CD4-positive, alpha-beta T cell treated with Interleukin-21 for 1 hour (primary cell): ENCODE data around the gene COPG2.
A peak's percentile ranks its signal among the peaks of the same experiment; 100 is the strongest.
"Not testable (repeated sequence)": the region's sequence is repeated elsewhere in the genome, so short reads cannot be mapped to it uniquely, and the experiment has no call there.

Experiments used
- DNase-seq: peaks from one replicate; pipeline ENCODE4 v3.0.0-alpha.2; 2020

The COPG2 gene, protein sequence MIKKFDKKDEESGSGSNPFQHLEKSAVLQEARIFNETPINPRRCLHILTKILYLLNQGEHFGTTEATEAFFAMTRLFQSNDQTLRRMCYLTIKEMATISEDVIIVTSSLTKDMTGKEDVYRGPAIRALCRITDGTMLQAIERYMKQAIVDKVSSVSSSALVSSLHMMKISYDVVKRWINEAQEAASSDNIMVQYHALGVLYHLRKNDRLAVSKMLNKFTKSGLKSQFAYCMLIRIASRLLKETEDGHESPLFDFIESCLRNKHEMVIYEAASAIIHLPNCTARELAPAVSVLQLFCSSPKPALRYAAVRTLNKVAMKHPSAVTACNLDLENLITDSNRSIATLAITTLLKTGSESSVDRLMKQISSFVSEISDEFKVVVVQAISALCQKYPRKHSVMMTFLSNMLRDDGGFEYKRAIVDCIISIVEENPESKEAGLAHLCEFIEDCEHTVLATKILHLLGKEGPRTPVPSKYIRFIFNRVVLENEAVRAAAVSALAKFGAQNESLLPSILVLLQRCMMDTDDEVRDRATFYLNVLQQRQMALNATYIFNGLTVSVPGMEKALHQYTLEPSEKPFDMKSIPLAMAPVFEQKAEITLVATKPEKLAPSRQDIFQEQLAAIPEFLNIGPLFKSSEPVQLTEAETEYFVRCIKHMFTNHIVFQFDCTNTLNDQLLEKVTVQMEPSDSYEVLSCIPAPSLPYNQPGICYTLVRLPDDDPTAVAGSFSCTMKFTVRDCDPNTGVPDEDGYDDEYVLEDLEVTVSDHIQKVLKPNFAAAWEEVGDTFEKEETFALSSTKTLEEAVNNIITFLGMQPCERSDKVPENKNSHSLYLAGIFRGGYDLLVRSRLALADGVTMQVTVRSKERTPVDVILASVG

GRCh38 chr7:130668258-130669084 is at the start of gene COPG2:
COPG2 (minus strand) TSS chr7:130668748; CDS start chr7:130668668, 80 bp downstream.
- DNase-seq, result peak; percentile 70

- DNase-seq, result no peak
Observed at GRCh38 chr7:130712416-130712815, 43.9 kb upstream of the COPG2 start.

- DNase-seq, result no peak
Observed at GRCh38 chr7:130708766-130709165, 40.2 kb upstream of the COPG2 start.

DNA sequence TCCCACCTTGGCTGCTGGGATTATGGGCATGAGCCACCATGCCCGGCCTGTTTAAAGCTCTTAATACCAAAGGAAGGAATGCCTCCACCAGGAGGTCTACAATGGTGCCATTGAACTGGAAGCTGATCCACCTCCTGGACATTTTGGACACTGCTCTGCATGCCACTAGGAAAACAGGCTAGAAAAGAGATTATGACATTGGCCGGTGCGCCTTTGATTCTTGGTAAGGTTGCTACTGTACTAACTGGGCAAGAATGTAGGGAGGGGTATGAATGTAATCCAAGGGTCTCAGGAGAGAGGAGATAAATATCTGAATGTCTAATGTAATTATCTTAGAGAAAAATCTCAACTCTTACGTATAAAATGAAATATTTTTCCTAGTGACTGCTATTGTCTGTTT is 39.5 kb upstream of the COPG2 start:
- no peak for DNase-seq

GRCh38 chr7:130703851-130704250 is 35.3 kb upstream of the COPG2 start:
- no peak for DNase-seq

DNA sequence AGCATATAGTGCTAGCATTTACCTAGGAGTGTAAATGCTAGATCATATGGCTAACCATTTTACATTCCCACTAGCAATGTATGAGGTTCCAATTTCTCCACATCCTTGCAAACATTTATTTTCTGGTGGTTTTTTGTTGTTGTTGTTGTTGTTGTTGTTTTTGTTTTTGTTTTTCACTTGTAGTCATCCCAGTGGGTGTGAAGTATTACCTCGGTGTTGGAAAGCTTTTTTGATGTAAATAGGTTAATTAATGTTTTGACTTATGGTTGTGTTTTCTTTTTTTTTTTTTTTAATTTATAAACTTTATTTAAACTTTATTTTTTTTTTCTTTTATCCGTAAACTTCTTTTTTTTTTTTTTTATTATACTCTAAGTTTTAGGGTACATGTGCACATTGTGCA is 33.1 kb upstream of the COPG2 start:
- DNase-seq, result no peak

DNA sequence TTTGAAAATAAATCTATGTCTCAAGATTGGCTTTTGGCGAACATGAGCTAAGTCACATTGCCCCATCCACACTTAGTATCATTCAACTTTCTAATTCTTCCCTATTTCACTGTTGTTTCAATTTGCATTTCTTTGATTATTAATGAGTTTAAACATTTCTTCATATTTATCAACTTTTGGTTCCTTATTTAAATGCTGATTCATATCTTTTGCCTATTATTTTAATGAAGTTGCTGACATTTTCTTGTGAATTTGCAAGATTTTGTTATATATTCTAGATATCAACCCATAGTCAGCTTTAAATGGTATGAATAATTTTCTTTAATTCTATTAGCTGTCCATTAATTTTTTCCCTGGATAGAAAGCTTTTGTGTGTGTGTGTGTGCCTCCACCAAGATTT is 32.2 kb upstream of the COPG2 start:
- no peak for DNase-seq

- DNase-seq, result no peak
Observed at GRCh38 chr7:130699686-130700085, 31.1 kb upstream of the COPG2 start.

DNA sequence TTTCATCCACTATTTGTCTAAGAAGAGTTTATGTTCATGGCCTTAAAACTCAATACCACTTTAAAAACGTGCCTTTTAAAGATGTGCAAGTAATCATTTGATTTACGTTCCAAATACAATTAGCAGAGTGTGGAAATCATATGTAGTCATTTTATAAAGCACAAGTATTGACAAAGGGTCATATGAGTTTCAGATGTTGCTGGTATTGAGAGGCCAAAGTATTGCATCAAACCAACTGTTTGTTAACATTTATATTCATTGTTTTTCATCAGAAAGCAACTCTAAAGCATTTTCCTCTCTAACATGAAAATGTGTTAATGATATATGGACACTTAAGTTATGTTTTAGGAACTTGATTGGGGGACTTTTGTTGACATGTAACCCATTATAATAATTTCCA is 29.3 kb upstream of the COPG2 start:
- no peak for DNase-seq

GRCh38 chr7:130695840-130696239 is 27.3 kb upstream of the COPG2 start:
- peak; percentile 9 for DNase-seq

- DNase-seq, result not testable (repeated sequence)
Observed at GRCh38 chr7:130692396-130692795, 23.8 kb upstream of the COPG2 start.

DNA sequence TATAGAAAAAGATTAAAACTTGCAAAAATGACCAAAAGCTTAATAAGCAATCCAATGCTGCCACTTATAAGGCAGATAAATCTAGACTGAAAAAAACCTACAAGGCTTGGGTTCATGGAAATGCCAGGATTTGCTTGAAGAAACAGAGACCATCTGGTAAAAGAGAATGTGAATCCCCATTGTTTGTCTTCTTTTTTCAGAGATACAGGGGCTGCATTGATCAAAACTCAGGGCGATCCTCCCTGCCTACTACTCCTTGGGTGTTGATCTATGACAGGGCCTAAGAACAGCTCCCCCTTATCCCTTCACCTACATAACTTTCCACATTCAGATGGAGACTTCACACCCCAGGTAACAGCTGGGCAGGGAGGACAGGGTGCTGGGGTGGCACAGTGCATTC is 21.1 kb upstream of the COPG2 start:
- no peak for DNase-seq

- DNase-seq, result no peak
Observed at GRCh38 chr7:130683026-130683425, 14.5 kb upstream of the COPG2 start.

GRCh38 chr7:130674456-130674855 is 5.9 kb upstream of the COPG2 start:
- DNase-seq, result no peak

DNA sequence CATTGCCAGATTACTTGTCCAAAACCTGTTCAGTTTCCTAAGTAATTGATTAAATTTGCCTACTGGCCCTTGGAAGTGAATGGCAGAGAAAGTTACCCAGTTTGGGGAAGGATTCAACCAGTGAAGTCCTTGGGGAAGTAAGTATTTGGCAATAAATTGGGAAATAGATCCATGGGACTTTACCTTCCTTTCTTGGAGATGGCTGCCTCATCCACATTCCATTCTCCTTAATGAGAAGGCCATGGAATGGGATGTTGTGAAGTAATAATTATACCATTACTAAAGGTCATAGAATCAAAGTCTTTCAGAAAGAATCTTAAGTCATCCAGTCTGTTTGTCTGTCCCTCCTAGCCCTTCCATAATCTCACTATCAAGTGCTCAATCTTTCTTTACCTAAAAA is 4.5 kb upstream of the COPG2 start:
- DNase-seq, result no peak

GRCh38 chr7:130672146-130672545 is 3.6 kb upstream of the COPG2 start:
- no peak for DNase-seq

DNA sequence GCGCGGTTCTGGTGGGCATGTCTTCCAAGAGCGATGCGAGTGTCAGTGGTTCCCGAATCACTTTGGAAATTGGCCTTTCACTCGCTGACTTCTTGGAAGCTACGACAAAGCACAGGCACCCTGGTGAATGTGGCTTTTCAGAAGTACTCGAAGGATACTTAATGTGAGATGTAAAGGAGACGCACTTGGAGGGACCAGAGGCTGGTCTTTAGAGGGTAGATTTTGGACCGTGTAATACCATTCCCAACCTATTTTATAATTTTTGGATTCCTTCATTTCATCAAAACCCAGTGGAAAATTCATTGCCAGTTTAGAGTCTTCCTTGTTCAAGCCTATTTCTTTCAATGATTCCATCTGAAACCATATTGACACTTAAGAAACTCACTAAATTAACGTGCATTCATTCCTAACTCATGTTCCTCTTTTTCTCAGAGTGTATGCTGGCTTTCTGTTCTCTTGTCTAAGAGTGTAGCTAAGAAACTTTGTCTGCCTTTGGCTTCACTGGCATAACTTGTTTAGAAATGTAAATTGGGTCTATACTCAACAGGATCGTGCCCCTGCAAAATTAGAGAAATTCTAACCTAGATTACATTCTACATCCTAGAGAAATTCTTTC is 645 bp upstream of the COPG2 start:
- no peak for DNase-seq

- DNase-seq, result peak; percentile 4
Observed at GRCh38 chr7:130667593-130668257, 823 bp downstream of the COPG2 start.

DNA sequence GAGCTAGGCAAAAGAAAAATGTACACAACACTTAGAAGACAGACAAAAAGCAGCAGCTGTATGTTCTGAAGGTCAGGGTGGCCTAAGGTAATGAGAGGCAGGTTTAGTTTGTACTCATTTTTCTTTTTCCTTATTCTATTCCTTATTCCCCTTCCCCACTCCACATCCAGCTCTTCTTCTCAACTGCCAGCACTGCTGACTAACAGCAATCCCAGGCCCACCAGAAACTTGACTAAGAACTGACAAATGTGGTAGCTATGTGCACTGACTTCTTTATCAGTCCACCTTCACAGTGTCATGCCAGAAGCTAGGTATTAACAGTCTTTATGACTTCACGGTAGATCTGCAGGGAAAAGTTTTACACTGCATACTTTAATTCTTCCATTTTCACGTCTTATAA is 6.1 kb downstream of the COPG2 start:
- DNase-seq, result no peak

DNA sequence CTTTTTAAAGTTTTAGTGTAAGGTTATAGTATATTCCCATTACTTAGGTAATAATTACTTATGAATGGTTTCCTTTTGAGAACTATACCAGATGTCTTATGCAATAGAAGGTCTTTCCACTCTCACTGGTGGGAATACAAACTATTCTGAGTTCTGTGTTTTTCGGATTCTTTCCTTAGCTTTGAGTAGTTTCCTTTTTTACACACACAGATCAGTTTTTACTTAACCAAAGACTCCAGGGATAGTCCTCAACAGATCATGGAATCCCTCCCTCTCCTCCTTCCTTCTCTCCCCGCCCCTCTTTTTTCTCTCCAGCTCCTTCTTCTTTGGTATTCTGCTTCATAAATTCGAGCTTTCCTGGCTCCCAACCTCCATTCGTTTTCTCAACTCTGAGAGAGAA is 13.3 kb downstream of the COPG2 start:
- no peak for DNase-seq

DNA sequence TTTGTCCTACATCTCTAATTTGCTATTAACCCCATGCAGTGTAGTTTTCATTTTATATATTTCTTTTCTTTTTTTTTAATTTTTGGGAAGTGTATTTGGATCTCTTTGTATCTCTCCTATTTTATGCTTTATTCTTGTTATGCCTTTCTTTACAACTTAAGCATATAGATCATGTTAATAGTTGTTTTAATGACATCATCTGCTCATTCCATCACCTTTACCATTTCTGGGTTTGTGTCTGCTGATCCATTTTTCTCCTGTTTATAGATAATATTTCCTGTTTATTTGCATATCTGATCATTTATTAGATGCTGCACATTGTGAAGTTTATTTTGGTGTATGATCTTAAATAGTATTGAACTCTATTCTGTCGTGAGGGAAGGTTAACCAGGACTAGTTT is 13.7 kb downstream of the COPG2 start:
- DNase-seq, result no peak

DNA sequence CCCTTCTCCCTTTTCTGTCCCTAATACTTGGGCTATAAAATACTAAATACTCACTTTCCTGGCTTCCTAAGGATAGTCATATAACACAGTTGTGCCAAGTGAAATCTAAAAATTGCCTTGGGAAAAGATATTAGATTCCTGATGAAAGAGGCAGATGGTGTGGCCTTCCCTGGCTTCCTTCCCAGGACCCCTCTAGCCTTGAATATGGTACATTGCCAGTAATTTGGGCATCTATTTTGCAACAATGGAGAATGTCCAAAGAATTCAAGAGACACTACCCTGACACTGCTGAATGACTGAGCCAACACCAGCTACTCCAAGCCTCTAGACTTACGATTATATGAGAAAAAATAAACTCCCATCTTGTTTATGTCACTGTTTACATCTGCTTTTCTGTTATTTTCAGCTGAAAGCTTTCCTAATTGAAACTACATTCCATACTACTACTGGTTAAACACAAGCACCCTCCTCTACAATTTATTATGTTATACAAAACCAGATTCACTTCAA is 17.9 kb downstream of the COPG2 start:
- DNase-seq, result no peak
